Naive B cell (primary cell): ENCODE data around the gene MLLT1. TPM values are rescaled to one million over a fixed set of nuclear protein-coding genes. Genes with fewer than 3 reads are reported as not detected.

Source experiments
- ATAC-seq, 2 donors: fragments of 150-1000 bp; cut with Tn5 transposase; 2 replicates each; pipeline ENCODE4 v1.10.0; 2021; ENCODE audit warnings: low read depth in 2 of 2, mild to moderate bottlenecking in 2 of 2, moderate library complexity in 2 of 2
- DNase-seq: peaks from one replicate; pipeline ENCODE4 v3.0.0; 2022
- H3K27ac Mint-ChIP-seq, 6 donors: one replicate each; pipeline ENCODE4 v1.8.0; 2020 to 2022; ENCODE audit warnings: mild to moderate bottlenecking in 6 of 6, mixed read lengths in 6 of 6, moderate library complexity in 5 of 6, inconsistent platforms in 2 of 6
- H3K27me3 Mint-ChIP-seq, 3 donors: one replicate each; pipeline ENCODE4 v1.8.0; 2021 to 2022; ENCODE audit warnings: mixed read lengths in 3 of 3, mild to moderate bottlenecking in 1 of 3
- H3K36me3 Mint-ChIP-seq, 2 donors: one replicate each; pipeline ENCODE4 v1.8.0; 2020 to 2022; ENCODE audit warnings: mixed read lengths in 2 of 2, inconsistent platforms in 1 of 2, mild to moderate bottlenecking in 1 of 2
- H3K4me1 Mint-ChIP-seq, 3 donors: one replicate each; pipeline ENCODE4 v1.8.0; 2020 to 2022; ENCODE audit warnings: mixed read lengths in 3 of 3, inconsistent platforms in 1 of 3, mild to moderate bottlenecking in 1 of 3, moderate library complexity in 1 of 3
- H3K4me3 Mint-ChIP-seq, 8 donors: one replicate each; pipeline ENCODE4 v1.8.0; 2020 to 2022; ENCODE audit warnings: mild to moderate bottlenecking in 8 of 8, mixed read lengths in 8 of 8, moderate library complexity in 8 of 8, inconsistent platforms in 2 of 8
- H3K9me3 Mint-ChIP-seq, 7 donors: one replicate each; pipeline ENCODE4 v1.8.0; 2020 to 2022; ENCODE audit warnings: mixed read lengths in 7 of 7, mild to moderate bottlenecking in 5 of 7, inconsistent platforms in 2 of 7, moderate library complexity in 1 of 7
- polyA plus RNA-seq, 6 donors: library from polyadenylated mRNA; unstranded; fragments of 300-500 nt; fragmentation: Illumina TruSeq; gene quantifications; one replicate each; pipeline ENCODE4 v1.2.3, GENCODE V29; 2021; ENCODE audit warnings: low read depth in 6 of 6

MLLT1 gene
- polyA plus RNA-seq, 6 donors from 2014 or later: 0.43 to 1.7 (median 1.3) TPM

- Mint-ChIP-seq H3K4me1 (peaks cover 27 to 33% (median 30%) of the 10 kb centered on the region in 3 donors), H3K27ac (no peak overlapping the region), H3K4me3 (no peak overlapping the region), H3K9me3 (no peaks in the 10 kb centered on the region), H3K27me3 (no peaks in the 10 kb centered on the region), H3K36me3 (peaks cover 0 to 15% of the 10 kb centered on the region in 2 donors)
- DNase-seq (no peak), ATAC-seq (no peak)
Observed at GRCh38 chr19:6261883-6262282, 17.9 kb downstream of the MLLT1 start.

GRCh38 chr19:6260912-6261650 is 18.7 kb downstream of the MLLT1 start:
- peaks cover 25 to 34% (median 30%) of the 10 kb centered on the region in 3 donors for H3K4me1 Mint-ChIP-seq
- no peaks in the 10 kb centered on the region for H3K9me3 Mint-ChIP-seq
- peak in 1 of 2 donors; percentile 32 for ATAC-seq
- H3K27ac Mint-ChIP-seq: peak overlapping the region in 1 of 6 donors; percentile 59
- peak overlapping the region in 1 of 8 donors; percentile 66 for H3K4me3 Mint-ChIP-seq
- no peak for DNase-seq
- no peaks in the 10 kb centered on the region for H3K27me3 Mint-ChIP-seq
- peaks cover 0 to 15% of the 10 kb centered on the region in 2 donors for H3K36me3 Mint-ChIP-seq

- no peak overlapping the region for H3K27ac Mint-ChIP-seq
- H3K9me3 Mint-ChIP-seq: no peaks in the 10 kb centered on the region
- ATAC-seq (no peak), DNase-seq (no peak)
- H3K36me3 Mint-ChIP-seq: peaks cover 0 to 15% of the 10 kb centered on the region in 2 donors
- H3K4me1 Mint-ChIP-seq: peaks cover 25 to 34% (median 30%) of the 10 kb centered on the region in 3 donors
- H3K27me3 Mint-ChIP-seq: no peaks in the 10 kb centered on the region
- no peak overlapping the region for H3K4me3 Mint-ChIP-seq
Observed at GRCh38 chr19:6260376-6260775, 19.4 kb downstream of the MLLT1 start.

DNA sequence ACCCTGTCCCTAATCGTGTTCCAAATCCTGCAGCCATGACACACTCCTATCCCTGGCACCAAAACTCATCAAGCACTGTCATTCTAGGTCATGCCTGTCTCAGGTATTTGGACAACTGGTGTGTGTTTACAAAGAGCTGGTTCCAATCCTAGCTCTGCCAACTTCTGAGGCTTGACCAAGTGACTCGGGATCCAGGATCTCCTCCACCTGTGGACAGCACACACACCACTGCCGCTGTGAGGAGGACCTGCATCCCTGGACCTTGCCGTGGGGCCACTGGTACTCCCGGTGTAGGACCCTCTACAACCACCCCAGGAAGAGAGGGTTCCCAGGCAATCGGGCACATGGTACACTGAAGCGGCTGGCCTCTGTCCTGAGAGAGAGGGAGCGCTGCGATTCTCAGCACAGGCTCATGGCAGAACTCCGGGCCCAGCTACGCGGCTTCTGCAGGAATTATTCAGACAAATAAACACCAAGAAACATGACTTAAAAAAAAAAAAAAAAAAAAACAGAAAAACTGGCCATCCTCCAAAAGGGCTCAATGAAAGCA is 20.4 kb downstream of the MLLT1 start:
- no peak overlapping the region for H3K4me3 Mint-ChIP-seq
- H3K27me3 Mint-ChIP-seq: no peaks in the 10 kb centered on the region
- DNase-seq (no peak), ATAC-seq (no peak)
- H3K9me3 Mint-ChIP-seq: no peaks in the 10 kb centered on the region
- no peak overlapping the region for H3K27ac Mint-ChIP-seq
- H3K36me3 Mint-ChIP-seq: peaks cover 0 to 15% of the 10 kb centered on the region in 2 donors
- peaks cover 25 to 39% (median 30%) of the 10 kb centered on the region in 3 donors for H3K4me1 Mint-ChIP-seq

GRCh38 chr19:6258812-6259311 is 20.9 kb downstream of the MLLT1 start:
- no peak for DNase-seq
- no peak overlapping the region for H3K27ac Mint-ChIP-seq
- H3K4me3 Mint-ChIP-seq: no peak overlapping the region
- peaks cover 0 to 15% of the 10 kb centered on the region in 2 donors for H3K36me3 Mint-ChIP-seq
- no peak for ATAC-seq
- H3K9me3 Mint-ChIP-seq: no peaks in the 10 kb centered on the region
- no peaks in the 10 kb centered on the region for H3K27me3 Mint-ChIP-seq
- peaks cover 25 to 40% (median 32%) of the 10 kb centered on the region in 3 donors for H3K4me1 Mint-ChIP-seq

GRCh38 chr19:6253954-6254733 is 25.6 kb downstream of the MLLT1 start:
- Mint-ChIP-seq H3K36me3 (peaks cover 4 to 5% of the 10 kb centered on the region in 2 donors), H3K4me1 (peaks cover 40 to 61% (median 48%) of the 10 kb centered on the region in 3 donors), H3K27me3 (no peaks in the 10 kb centered on the region), H3K9me3 (no peaks in the 10 kb centered on the region), H3K4me3 (no peak overlapping the region), H3K27ac (peak overlapping the region in 2 of 6 donors; percentile 30 to 80)
- DNase-seq: no peak
- ATAC-seq: no peak

GRCh38 chr19:6252066-6252465 is 27.7 kb downstream of the MLLT1 start:
- no peaks in the 10 kb centered on the region for H3K9me3 Mint-ChIP-seq
- ATAC-seq (no peak), DNase-seq (no peak)
- H3K36me3 Mint-ChIP-seq: peaks cover 0 to 5% of the 10 kb centered on the region in 2 donors
- no peaks in the 10 kb centered on the region for H3K27me3 Mint-ChIP-seq
- peaks cover 39 to 63% (median 41%) of the 10 kb centered on the region in 3 donors for H3K4me1 Mint-ChIP-seq
- H3K27ac Mint-ChIP-seq: no peak overlapping the region
- no peak overlapping the region for H3K4me3 Mint-ChIP-seq

DNA sequence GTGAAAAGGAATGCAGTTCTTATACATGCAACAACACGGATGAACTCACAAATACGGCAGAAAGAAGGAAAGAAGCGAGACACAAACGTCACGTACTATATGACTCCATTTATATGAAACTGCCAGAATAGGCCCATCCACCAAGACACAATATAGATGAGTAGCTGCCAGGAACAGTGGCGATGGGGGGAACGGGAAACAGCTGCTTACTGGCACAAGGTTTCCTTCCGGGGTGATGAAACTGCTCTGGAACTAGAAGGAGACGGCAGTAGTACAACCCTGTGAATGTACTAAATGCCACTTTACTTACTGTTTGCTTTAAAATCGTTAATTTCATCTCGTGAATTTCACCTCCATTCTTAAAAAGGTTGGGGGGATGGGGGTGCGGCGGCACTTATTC is 28.9 kb downstream of the MLLT1 start:
- Mint-ChIP-seq H3K36me3 (peaks cover 0 to 5% of the 10 kb centered on the region in 2 donors), H3K27ac (peak overlapping the region in 1 of 6 donors; percentile 13), H3K27me3 (no peaks in the 10 kb centered on the region), H3K4me1 (peaks cover 46 to 71% (median 49%) of the 10 kb centered on the region in 3 donors), H3K9me3 (peaks cover 0 to under 1% (median 0%) of the 10 kb centered on the region in 7 donors), H3K4me3 (no peak overlapping the region)
- ATAC-seq (no peak), DNase-seq (no peak)

DNA sequence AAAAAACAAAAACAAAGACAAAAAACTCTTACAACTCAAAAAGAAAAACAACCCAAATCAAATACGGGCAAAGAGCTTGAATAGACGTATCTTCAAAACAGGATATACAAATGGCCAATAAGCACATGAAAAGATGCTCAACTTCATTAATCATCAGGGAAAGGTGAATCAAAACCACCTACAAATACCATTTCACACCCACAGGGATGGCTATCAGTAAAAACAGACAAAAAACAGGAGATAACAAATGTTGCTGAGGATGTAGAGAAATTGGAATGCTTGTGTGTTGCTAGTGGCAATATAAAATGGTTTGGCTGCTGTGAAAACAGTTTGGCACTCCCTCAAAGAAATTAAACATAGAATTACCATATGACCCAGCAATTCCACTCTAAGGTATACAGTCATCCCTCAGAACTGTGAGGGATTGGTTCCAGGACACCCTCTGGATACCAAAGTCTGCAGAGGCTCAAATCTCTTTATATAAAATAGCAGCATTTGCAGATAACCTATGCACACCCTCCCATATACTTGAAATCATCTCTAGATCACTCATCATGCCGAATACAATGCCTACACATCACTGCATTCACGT is 29.7 kb downstream of the MLLT1 start:
- H3K36me3 Mint-ChIP-seq: peaks cover 0 to 5% of the 10 kb centered on the region in 2 donors
- H3K4me3 Mint-ChIP-seq: peak overlapping the region in 1 of 8 donors; percentile 45
- peaks cover 0 to 2% (median 0%) of the 10 kb centered on the region in 7 donors for H3K9me3 Mint-ChIP-seq
- no peaks in the 10 kb centered on the region for H3K27me3 Mint-ChIP-seq
- H3K4me1 Mint-ChIP-seq: peaks cover 48 to 75% (median 52%) of the 10 kb centered on the region in 3 donors
- ATAC-seq: no peak
- H3K27ac Mint-ChIP-seq: peak overlapping the region in 1 of 6 donors; percentile 2
- DNase-seq: no peak

DNA sequence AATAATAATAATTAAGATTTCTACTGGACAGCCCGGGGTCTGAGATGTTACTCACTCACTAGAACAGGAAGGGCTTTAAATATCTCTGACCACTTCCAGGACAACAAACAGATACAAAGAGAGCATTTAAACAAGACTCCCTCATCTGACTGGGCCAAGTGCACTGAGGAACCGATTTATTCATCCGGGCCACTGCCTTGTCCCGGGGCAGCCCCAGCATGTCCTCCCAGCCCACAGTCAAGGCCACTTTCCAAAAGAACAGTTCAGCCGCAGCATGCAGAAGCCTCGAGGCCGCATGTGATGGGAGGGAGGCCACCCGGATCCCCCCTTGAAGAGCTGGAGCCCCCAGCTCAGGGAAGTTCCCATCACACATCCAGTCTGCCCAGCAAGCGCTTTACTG is 30.5 kb downstream of the MLLT1 start:
- Mint-ChIP-seq H3K27me3 (no peaks in the 10 kb centered on the region), H3K27ac (peak overlapping the region in 1 of 6 donors; percentile 54), H3K4me1 (peaks cover 53 to 74% (median 58%) of the 10 kb centered on the region in 3 donors), H3K4me3 (no peak overlapping the region), H3K36me3 (peaks cover 0 to 5% of the 10 kb centered on the region in 2 donors), H3K9me3 (peaks cover 0 to 2% (median 0%) of the 10 kb centered on the region in 7 donors)
- DNase-seq (no peak), ATAC-seq (no peak)

GRCh38 chr19:6248844-6249243 is 30.9 kb downstream of the MLLT1 start:
- ATAC-seq (no peak), DNase-seq (no peak)
- Mint-ChIP-seq H3K27ac (peak overlapping the region; percentile 8 to 77 (median 58)), H3K27me3 (no peaks in the 10 kb centered on the region), H3K9me3 (peaks cover 0 to 2% (median 0%) of the 10 kb centered on the region in 7 donors), H3K4me3 (peak overlapping the region in 2 of 8 donors; percentile 37 to 53), H3K4me1 (peaks cover 57 to 79% (median 61%) of the 10 kb centered on the region in 3 donors), H3K36me3 (peaks cover 0 to 5% of the 10 kb centered on the region in 2 donors)

- H3K27ac Mint-ChIP-seq: peak overlapping the region in 5 of 6 donors; percentile 8 to 77 (median 57)
Observed at GRCh38 chr19:6248341-6248740, 31.4 kb downstream of the MLLT1 start.

GRCh38 chr19:6247007-6247288 is 32.8 kb downstream of the MLLT1 start:
- DNase-seq (no peak), ATAC-seq (no peak)
- Mint-ChIP-seq H3K9me3 (peaks cover 0 to 2% (median 0%) of the 10 kb centered on the region in 7 donors), H3K4me3 (peak overlapping the region in 1 of 8 donors; percentile 55), H3K27ac (peak overlapping the region in 1 of 6 donors; percentile 12), H3K36me3 (no peaks in the 10 kb centered on the region), H3K27me3 (no peaks in the 10 kb centered on the region), H3K4me1 (peaks cover 59 to 74% (median 61%) of the 10 kb centered on the region in 3 donors)

More at GRCh38 chr19:6248341-6248740, 31.4 kb downstream of the MLLT1 start:
- no peak for DNase-seq
- Mint-ChIP-seq H3K36me3 (peaks cover 0 to 2% of the 10 kb centered on the region in 2 donors), H3K27me3 (no peaks in the 10 kb centered on the region), H3K4me3 (peak overlapping the region in 3 of 8 donors; percentile 6 to 74 (median 37)), H3K9me3 (peaks cover 0 to 2% (median 0%) of the 10 kb centered on the region in 7 donors), H3K4me1 (peaks cover 59 to 81% (median 61%) of the 10 kb centered on the region in 3 donors)
- no peak for ATAC-seq
